Measurements from ENCODE around the gene ISOC2. TPM values are rescaled to one million over a fixed set of nuclear protein-coding genes. Genes with fewer than 3 reads are reported as not detected.
"Not testable (repeated sequence)": the region's sequence is repeated elsewhere in the genome, so short reads cannot be mapped to it uniquely, and the experiment has no call there.

Gene ISOC2
- total RNA-seq, 1 donor from 2014 or later: 53.2 TPM

- no peak for DNase-seq (ENCODE audit: low spot score)
Observed at GRCh38 chr19:55443045-55443823, 18.2 kb downstream of the ISOC2 start, which contains the start of gene SHISA7. Gene SHISA7, minus strand, starts transcription at chr19:55443300. Its CDS starts 437 bp downstream, at chr19:55442863.

GRCh38 chr19:55442372-55442961, 19.0 kb downstream of the ISOC2 start:
- DNase-seq (ENCODE audit: low spot score): no peak

- DNase-seq (ENCODE audit: low spot score): no peak
Observed at GRCh38 chr19:55441692-55442321, 19.6 kb downstream of the ISOC2 start.

- DNase-seq (ENCODE audit: low spot score): no peak
Observed at GRCh38 chr19:55441319-55441691, 20.1 kb downstream of the ISOC2 start.

GRCh38 chr19:55440411-55441105, 20.9 kb downstream of the ISOC2 start:
- no peak for DNase-seq (ENCODE audit: low spot score)

GRCh38 chr19:55439052-55439451, 22.4 kb downstream of the ISOC2 start:
- DNase-seq (ENCODE audit: low spot score): no peak

GRCh38 chr19:55437410-55437809, 24.0 kb downstream of the ISOC2 start:
- DNase-seq (ENCODE audit: low spot score): no peak

- DNase-seq (ENCODE audit: low spot score): no peak
Observed at GRCh38 chr19:55436847-55437246, 24.6 kb downstream of the ISOC2 start.

- no peak for DNase-seq (ENCODE audit: low spot score)
Observed at GRCh38 chr19:55435020-55435419, 26.4 kb downstream of the ISOC2 start.

GRCh38 chr19:55434356-55434919, 27.0 kb downstream of the ISOC2 start:
- no peak for DNase-seq (ENCODE audit: low spot score)

GRCh38 chr19:55433292-55433691, 28.1 kb downstream of the ISOC2 start:
- DNase-seq (ENCODE audit: low spot score): no peak

GRCh38 chr19:55432241-55432959, 29.0 kb downstream of the ISOC2 start:
- no peak for DNase-seq (ENCODE audit: low spot score)

GRCh38 chr19:55431183-55431582, 30.3 kb downstream of the ISOC2 start:
- DNase-seq (ENCODE audit: low spot score): no peak

GRCh38 chr19:55426042-55426441, 35.4 kb downstream of the ISOC2 start:
- no peak for DNase-seq (ENCODE audit: low spot score)

- DNase-seq (ENCODE audit: low spot score): no peak
Observed at GRCh38 chr19:55424518-55424917, 36.9 kb downstream of the ISOC2 start.

GRCh38 chr19:55423225-55424005, 38.0 kb downstream of the ISOC2 start:
- DNase-seq (ENCODE audit: low spot score): no peak

GRCh38 chr19:55421281-55421680, 40.2 kb downstream of the ISOC2 start:
- not testable (repeated sequence) for DNase-seq (ENCODE audit: low spot score)

- no peak for DNase-seq (ENCODE audit: low spot score)
Observed at GRCh38 chr19:55419624-55420236, 41.7 kb downstream of the ISOC2 start.

GRCh38 chr19:55419103-55419502, 42.3 kb downstream of the ISOC2 start:
- no peak for DNase-seq (ENCODE audit: low spot score)

- no peak for DNase-seq (ENCODE audit: low spot score)
Observed at GRCh38 chr19:55418185-55418584, 43.3 kb downstream of the ISOC2 start.

Data from mesenteric fat pad (tissue), 1 donor.